Ishikawa (cell line): ENCODE results near the gene STXBP5.

ENCODE experiments used
- CEBPB ChIP-seq: IDR thresholded peaks from 2 replicates; pipeline ENCODE4 v1.6.1; 2012
- CREB1 ChIP-seq: IDR thresholded peaks from 2 replicates; pipeline ENCODE4 v1.6.1; 2012; ENCODE audit warnings: low read depth
- EGR1 ChIP-seq: IDR thresholded peaks from 2 replicates; pipeline ENCODE4 v1.6.1; 2012
- EP300 ChIP-seq: IDR thresholded peaks from 2 replicates; pipeline ENCODE4 v1.6.1; 2012; ENCODE audit warnings: borderline replicate concordance
- FOXM1 ChIP-seq: IDR thresholded peaks from 2 replicates; pipeline ENCODE4 v1.6.1; 2012; ENCODE audit warnings: low read depth, borderline replicate concordance
- MAX ChIP-seq: IDR thresholded peaks from 2 replicates; pipeline ENCODE4 v1.6.1; 2012
- NFIC ChIP-seq: IDR thresholded peaks from 2 replicates; pipeline ENCODE4 v1.6.1; 2012
- RAD21 ChIP-seq: IDR thresholded peaks from 2 replicates; pipeline ENCODE4 v1.6.1; 2012; ENCODE audit warnings: low read depth
- REST ChIP-seq: IDR thresholded peaks from 2 replicates; pipeline ENCODE4 v1.6.1; 2012; ENCODE audit warnings: low read depth, mild to moderate bottlenecking
- TAF1 ChIP-seq: IDR thresholded peaks from 2 replicates; pipeline ENCODE4 v1.6.1; 2012; ENCODE audit warnings: low read depth, mild to moderate bottlenecking
- TCF12 ChIP-seq: IDR thresholded peaks from 2 replicates; pipeline ENCODE4 v1.6.1; 2012; ENCODE audit warnings: low read depth
- TEAD4 ChIP-seq: IDR thresholded peaks from 2 replicates; pipeline ENCODE4 v1.6.1; 2012
- USF1 ChIP-seq: IDR thresholded peaks from 2 replicates; pipeline ENCODE4 v1.6.1; 2012
- YY1 ChIP-seq: IDR thresholded peaks from 2 replicates; pipeline ENCODE4 v1.6.1; 2012; ENCODE audit warnings: low read depth
- ZBTB7A ChIP-seq: IDR thresholded peaks from 2 replicates; pipeline ENCODE4 v1.6.1; 2012; ENCODE audit warnings: low read depth

The STXBP5 gene

DNA sequence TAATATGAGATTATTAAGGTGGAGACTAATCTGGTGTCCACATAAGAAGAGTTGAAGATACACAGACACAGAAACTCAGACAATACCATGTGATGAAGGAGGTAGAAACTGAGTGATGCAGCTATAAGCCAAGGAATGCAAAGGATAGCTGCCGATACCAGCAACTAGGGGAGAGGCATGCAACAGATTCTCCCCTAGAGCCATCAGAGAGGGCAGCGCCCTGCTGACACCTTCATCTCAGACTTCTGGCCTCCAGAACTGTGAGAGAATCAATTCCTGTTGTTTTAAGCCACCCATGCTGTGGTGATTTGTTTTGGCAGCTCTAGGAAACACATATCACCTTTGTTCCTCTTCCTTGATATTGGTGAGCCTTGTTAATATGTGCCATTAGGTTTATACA is 41.5 kb downstream of the STXBP5 start:
- TF ChIP-seq RAD21 = no peak
- TF ChIP-seq TAF1 = no peak
- no peak for TF ChIP-seq FOXM1
- no peak for TF ChIP-seq REST
- no peak for TF ChIP-seq CREB1
- TF ChIP-seq USF1 = no peak
- no peak for TF ChIP-seq EGR1
- TF ChIP-seq NFIC = no peak
- no peak for TF ChIP-seq YY1
- no peak for TF ChIP-seq TEAD4
- no peak for TF ChIP-seq TCF12
- TF ChIP-seq EP300 = no peak
- no peak for TF ChIP-seq MAX
- TF ChIP-seq ZBTB7A = no peak
- TF ChIP-seq CEBPB = no peak

DNA sequence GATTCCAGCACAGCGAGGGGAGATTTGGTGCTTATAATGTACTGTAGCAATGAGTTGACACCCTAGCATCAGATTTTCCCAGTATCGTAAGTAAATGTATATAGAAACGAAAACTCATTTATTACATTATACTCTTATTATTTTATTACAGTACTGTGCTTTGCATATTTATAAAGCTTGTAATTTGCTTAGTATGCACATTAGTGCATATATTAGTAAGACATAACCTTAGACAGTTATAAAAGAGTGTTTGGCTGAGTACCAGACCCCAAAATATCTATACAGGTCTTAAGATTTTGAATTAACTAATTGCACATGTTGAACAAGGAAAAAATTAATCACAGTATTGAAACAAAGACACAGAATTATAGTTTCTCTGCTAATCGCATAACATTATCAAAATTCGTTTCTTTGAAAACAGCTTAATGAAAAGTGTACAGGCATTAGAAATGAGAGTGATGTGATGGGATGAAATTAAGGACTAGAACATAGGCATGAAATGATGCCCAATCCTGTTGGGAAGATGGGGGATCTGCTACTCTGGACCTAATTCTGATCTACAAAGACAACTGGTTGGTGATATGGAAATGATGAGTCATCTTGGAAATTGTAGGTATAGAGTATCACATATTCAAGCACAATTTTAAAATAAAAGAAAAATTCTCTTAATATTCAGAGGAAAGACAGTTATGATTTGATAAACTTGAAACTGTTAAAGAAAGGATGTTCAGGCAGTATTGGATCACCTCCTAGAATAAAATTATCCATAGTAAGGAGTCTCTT is 42.8 kb downstream of the STXBP5 start:
- TF ChIP-seq CREB1 (no peak), YY1 (no peak), EP300 (no peak)

DNA sequence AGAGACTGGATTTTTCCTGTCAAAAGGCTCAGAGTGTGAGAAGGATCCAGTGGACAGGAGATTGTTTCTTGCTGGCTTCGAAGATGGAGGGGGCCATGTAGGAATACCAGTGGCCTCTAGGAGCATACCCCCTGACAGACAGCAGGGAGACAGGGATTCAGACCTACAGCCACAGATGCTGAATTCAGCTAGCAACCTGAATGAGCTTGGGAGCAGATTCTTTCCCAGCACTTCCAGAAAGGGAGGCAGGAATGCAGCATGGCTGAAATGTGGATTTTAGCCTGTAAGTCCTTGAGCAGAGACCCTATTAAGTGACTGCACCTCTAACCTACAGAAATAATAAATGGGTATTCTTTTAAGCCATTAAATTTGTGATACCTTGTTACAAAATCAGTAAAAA is 44.6 kb downstream of the STXBP5 start:
- TF ChIP-seq EP300 = no peak
- no peak for TF ChIP-seq EGR1
- TF ChIP-seq REST = no peak
- no peak for TF ChIP-seq MAX
- TF ChIP-seq TEAD4 = no peak
- TF ChIP-seq ZBTB7A = no peak
- TF ChIP-seq USF1 = no peak
- TF ChIP-seq YY1 = no peak
- no peak for TF ChIP-seq NFIC
- TF ChIP-seq RAD21 = no peak
- TF ChIP-seq CREB1 = no peak
- no peak for TF ChIP-seq TAF1
- TF ChIP-seq FOXM1 = no peak
- no peak for TF ChIP-seq CEBPB
- TF ChIP-seq TCF12 = no peak

- TF ChIP-seq CEBPB = no peak
- TF ChIP-seq TAF1 = no peak
- no peak for TF ChIP-seq YY1
- no peak for TF ChIP-seq NFIC
- TF ChIP-seq TCF12 = no peak
- TF ChIP-seq USF1 = no peak
- no peak for TF ChIP-seq RAD21
- no peak for TF ChIP-seq EP300
- no peak for TF ChIP-seq MAX
These were observed 46.9 kb downstream of the STXBP5 start for GRCh38 chr6:147251072-147251471.

DNA sequence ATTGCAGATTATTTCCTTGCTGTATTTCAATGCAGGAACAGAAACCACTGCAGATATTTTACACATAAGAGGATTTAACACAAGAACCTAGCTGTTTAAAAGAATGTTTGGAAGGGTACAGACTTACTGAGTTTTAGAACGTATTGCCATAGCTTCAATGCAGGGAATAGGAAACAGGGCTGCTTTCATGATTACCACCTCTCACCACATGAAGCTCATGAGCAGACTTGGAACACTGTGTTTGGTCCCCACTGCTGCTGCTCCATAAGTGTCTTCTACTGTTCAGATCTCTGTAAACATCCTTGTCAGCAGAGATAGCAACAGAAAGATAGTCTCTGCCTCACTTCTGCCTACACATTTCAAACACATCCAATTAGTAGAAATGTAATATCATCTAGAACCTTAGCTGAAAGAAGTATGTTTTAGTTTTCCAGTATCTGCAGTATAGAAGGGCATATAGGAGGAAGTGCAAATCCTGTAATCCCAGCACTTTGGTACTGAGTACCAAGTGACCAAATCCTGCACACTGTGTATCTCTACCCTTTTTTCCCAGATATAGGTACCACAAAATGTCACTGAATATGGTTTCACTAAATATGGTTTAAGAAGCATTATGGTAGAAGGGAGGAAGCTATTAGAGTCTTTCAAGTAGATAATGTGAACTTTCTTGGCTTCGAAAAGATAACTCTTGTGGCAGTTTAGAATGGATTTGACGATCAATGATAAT is 51.9 kb downstream of the STXBP5 start:
- TF ChIP-seq ZBTB7A = no peak
- TF ChIP-seq USF1 = no peak
- no peak for TF ChIP-seq CREB1
- no peak for TF ChIP-seq YY1
- TF ChIP-seq FOXM1 = no peak
- TF ChIP-seq EP300 = no peak
- TF ChIP-seq TCF12 = no peak
- TF ChIP-seq TAF1 = no peak
- no peak for TF ChIP-seq RAD21
- no peak for TF ChIP-seq EGR1
- TF ChIP-seq CEBPB = no peak
- TF ChIP-seq NFIC = no peak
- TF ChIP-seq TEAD4 = no peak
- no peak for TF ChIP-seq REST
- TF ChIP-seq MAX = no peak
